Transverse colon (tissue), 4 donors: ENCODE data around the gene CCT4.

Source experiments
- CTCF ChIP-seq, 5 experiments: fragments of 200-600 bp in 3 of 5; fragments of 450-650 bp in 2 of 5; sonication (generic) in 3 of 5; IDR thresholded peaks; 1 replicate in 2 of 5; 2 replicates in 3 of 5; pipeline ENCODE4 v1.5.1; 2016 to 2017; ENCODE audit warnings: antibody characterized with exemption in 5 of 5, inconsistent platforms in 3 of 5, mild to moderate bottlenecking in 2 of 5, moderate library complexity in 1 of 5
- EP300 ChIP-seq: sonication (generic); formaldehyde crosslinking; IDR thresholded peaks from one replicate; pipeline ENCODE4 v1.6.1; 2017; ENCODE audit warnings: antibody characterized with exemption, low read depth
- POLR2AphosphoS5 ChIP-seq, 3 donors: sonication (generic); formaldehyde crosslinking; IDR thresholded peaks; one replicate each; pipeline ENCODE4 v1.6.1; 2016; ENCODE audit warnings: antibody characterized with exemption in 3 of 3

GRCh38 chr2:61854564-61855317 lies 33.7 kb downstream of the CCT4 start:
- peak in 1 of 5 experiments; percentile 33 for TF ChIP-seq CTCF (IDR thresholded peaks at IDR 0.05)
- no peak for TF ChIP-seq EP300
- no peak for TF ChIP-seq POLR2AphosphoS5 (IDR thresholded peaks at IDR 0.05)
